Gastrocnemius medialis (tissue), 4 donors: Measurements from ENCODE around the gene PNPT1. TPM values are rescaled to one million over a fixed set of nuclear protein-coding genes. Genes with fewer than 3 reads are reported as not detected.

ENCODE experiments used
- ATAC-seq, 2 donors: fragments of 150-250 bp; one replicate each; pipeline ENCODE4 v1.9.1; 2016
- DNase-seq, 2 donors: peaks; one replicate each; pipeline ENCODE4 v3.0.0-alpha.2; 2019
- H3K27ac ChIP-seq, 4 donors: fragments of 200-600 bp; sonication (generic); 1 replicate in 1 of 4; 2 replicates in 3 of 4; pipeline ENCODE4 v1.5.1; 2016 to 2018; ENCODE audit warnings: mild to moderate bottlenecking in 2 of 4, moderate library complexity in 1 of 4
- H3K27me3 ChIP-seq, 3 donors: fragments of 200-600 bp; sonication (generic) in 2 of 3; 1 replicate in 1 of 3; 2 replicates in 2 of 3; pipeline versions ENCODE4 v1.5.1 to v1.6.0; 2016 to 2019; ENCODE audit warnings: mild to moderate bottlenecking in 1 of 3, moderate library complexity in 1 of 3
- H3K36me3 ChIP-seq, 2 donors: fragments of 200-600 bp; sonication (generic) in 1 of 2; one replicate each; pipeline ENCODE4 v1.5.1; 2017 to 2018
- H3K4me1 ChIP-seq, 2 donors: fragments of 200-600 bp; sonication (generic) in 1 of 2; one replicate each; pipeline ENCODE4 v1.5.1; 2016 to 2017; ENCODE audit warnings: mild to moderate bottlenecking in 2 of 2
- H3K4me3 ChIP-seq, 4 donors: fragments of 200-600 bp; sonication (generic) in 3 of 4; 1 replicate in 1 of 4; 2 replicates in 3 of 4; pipeline ENCODE4 v1.5.1; 2016 to 2019; ENCODE audit warnings: mild to moderate bottlenecking in 2 of 4
- H3K9me3 ChIP-seq, 3 donors: fragments of 200-600 bp; sonication (generic) in 2 of 3; 1 replicate in 1 of 3; 2 replicates in 2 of 3; pipeline ENCODE4 v1.5.1; 2016 to 2019
- POLR2A ChIP-seq, 2 donors: fragments of 450-650 bp; IDR thresholded peaks; one replicate each; pipeline ENCODE4 v1.6.1; 2017; ENCODE audit warnings: antibody characterized with exemption in 2 of 2, mild to moderate bottlenecking in 2 of 2, moderate library complexity in 2 of 2
- in situ Hi-C, 4 donors: fragments of 200-750 bp; cut with MboI; loops; one replicate each; pipeline versions ENCODE4 v1.15.0 to v1.8.0; 2017; ENCODE audit warnings: low sequenced_read_pairs in 4 of 4
- intact Hi-C: fragments of 100-400 bp; cut with DNase I; formaldehyde crosslinking; loops from one replicate; pipeline ENCODE4 v1.15.1; 2023; ENCODE audit warnings: low total_unique reads
- total RNA-seq, 4 donors: library from RNA; depleted of rRNA; stranded (reverse); fragments of >200 nt; gene quantifications; one replicate each; pipeline versions ENCODE4 v1.1.0 to v1.2.3, GENCODE V29; 2016
- TF ChIP-seq, protein P1 (sequence below), 5 experiments: fragments of 450-650 bp in 3 of 5; fragments of 200-600 bp in 2 of 5; sonication (generic) in 2 of 5; IDR thresholded peaks in 4 of 5; conservative IDR thresholded peaks in 1 of 5; 1 replicate in 4 of 5; 2 replicates in 1 of 5; pipeline ENCODE4 v1.5.1; 2016 to 2019; ENCODE audit warnings: antibody characterized with exemption in 5 of 5, mild to moderate bottlenecking in 3 of 5, moderate library complexity in 3 of 5

Gene PNPT1
- total RNA-seq, 4 donors from 2014 or later = 14.1 to 26.0 (median 20.5) TPM

DNA sequence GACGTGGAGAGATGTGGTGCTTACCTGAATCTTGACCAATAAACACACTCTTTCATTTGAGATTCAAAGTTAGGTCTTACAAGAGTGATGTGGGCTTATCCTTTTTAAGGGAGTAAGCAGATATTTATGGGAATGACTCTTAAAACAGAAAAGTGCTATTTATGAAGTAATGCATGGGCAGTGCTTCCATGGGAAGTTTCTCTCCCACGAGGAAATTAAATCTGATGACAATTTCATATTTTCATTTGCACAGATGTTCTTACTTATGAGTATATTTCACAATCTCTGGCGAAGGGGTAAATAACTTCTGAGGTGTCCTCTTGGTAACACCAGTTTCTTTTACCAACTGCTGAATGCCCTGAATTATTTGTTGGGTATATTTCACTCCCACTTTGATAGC is 21.0 kb downstream of the PNPT1 start:
- Histone ChIP-seq H3K27me3 (no peaks in the 10 kb centered on the region), H3K4me1 (no peaks in the 10 kb centered on the region), H3K9me3 (no peaks in the 10 kb centered on the region), H3K36me3 (peaks cover 0 to 57% of the 10 kb centered on the region in 2 donors), H3K27ac (no peak overlapping the region), H3K4me3 (no peak overlapping the region)
- in situ Hi-C loops (no loop called here), intact Hi-C loops (no loop called here)
- DNase-seq = no peak
- TF ChIP-seq, protein P1, sequence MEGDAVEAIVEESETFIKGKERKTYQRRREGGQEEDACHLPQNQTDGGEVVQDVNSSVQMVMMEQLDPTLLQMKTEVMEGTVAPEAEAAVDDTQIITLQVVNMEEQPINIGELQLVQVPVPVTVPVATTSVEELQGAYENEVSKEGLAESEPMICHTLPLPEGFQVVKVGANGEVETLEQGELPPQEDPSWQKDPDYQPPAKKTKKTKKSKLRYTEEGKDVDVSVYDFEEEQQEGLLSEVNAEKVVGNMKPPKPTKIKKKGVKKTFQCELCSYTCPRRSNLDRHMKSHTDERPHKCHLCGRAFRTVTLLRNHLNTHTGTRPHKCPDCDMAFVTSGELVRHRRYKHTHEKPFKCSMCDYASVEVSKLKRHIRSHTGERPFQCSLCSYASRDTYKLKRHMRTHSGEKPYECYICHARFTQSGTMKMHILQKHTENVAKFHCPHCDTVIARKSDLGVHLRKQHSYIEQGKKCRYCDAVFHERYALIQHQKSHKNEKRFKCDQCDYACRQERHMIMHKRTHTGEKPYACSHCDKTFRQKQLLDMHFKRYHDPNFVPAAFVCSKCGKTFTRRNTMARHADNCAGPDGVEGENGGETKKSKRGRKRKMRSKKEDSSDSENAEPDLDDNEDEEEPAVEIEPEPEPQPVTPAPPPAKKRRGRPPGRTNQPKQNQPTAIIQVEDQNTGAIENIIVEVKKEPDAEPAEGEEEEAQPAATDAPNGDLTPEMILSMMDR (IDR thresholded peaks at IDR 0.05 in 4 of 5, conservative IDR thresholded peaks at IDR 0.05 in 1 of 5) = no peak
- TF ChIP-seq POLR2A (IDR thresholded peaks at IDR 0.05) = no peak
- peak; percentile 44 to 63 for ATAC-seq

DNA sequence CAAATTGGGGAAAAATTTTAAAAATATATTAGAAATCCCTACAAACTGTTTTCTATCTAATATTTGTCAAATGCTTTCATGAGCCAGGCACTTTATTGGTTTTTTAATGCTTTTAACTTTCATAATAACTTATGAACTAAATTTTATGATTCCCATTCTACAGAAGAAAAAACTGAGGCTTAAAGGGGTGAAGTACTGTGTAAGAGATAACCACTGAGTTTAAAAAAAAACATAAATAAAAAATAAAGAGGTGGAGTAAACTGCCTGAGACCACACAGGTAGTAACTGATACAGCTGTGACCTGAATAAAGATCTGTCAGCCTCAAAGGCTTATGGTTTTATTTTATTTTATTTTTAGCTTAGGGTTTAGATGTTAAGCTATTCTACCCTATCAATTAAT is 24.7 kb downstream of the PNPT1 start:
- Histone ChIP-seq H3K9me3 (no peaks in the 10 kb centered on the region), H3K36me3 (peaks cover 0 to 72% of the 10 kb centered on the region in 2 donors), H3K27me3 (no peaks in the 10 kb centered on the region), H3K4me1 (no peaks in the 10 kb centered on the region), H3K4me3 (no peak overlapping the region), H3K27ac (no peak overlapping the region)
- TF ChIP-seq, protein P1 (IDR thresholded peaks at IDR 0.05 in 4 of 5, conservative IDR thresholded peaks at IDR 0.05 in 1 of 5) = no peak
- no peak for TF ChIP-seq POLR2A (IDR thresholded peaks at IDR 0.05)
- in situ Hi-C loops (no loop called here), intact Hi-C loops (no loop called here)
- ATAC-seq = no peak
- no peak for DNase-seq

DNA sequence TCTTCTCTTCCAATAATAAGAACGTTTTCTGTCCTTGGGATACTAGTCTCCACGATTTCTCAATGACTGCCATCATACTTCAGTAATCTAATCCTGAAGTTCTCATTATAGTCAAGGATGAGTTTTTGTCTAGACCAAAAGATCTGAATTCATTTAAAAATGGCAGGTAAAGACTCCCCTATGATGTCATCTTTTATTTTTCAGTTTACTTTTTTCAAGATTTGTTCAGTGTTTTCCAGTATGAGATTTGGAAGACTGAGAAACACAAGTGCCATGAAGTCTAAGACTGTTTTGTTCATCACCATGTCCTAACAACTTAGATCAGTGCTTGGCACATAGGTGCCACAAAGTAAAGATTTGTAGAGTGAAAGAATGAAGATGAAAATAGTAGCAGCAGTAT is 40.4 kb downstream of the PNPT1 start:
- Histone ChIP-seq H3K27me3 (no peaks in the 10 kb centered on the region), H3K9me3 (no peaks in the 10 kb centered on the region), H3K36me3 (peaks cover 0 to 47% of the 10 kb centered on the region in 2 donors), H3K4me1 (no peaks in the 10 kb centered on the region), H3K4me3 (no peak overlapping the region), H3K27ac (no peak overlapping the region)
- DNase-seq (no peak), ATAC-seq (no peak)
- in situ Hi-C loops = no loop called here
- no peak for TF ChIP-seq POLR2A (IDR thresholded peaks at IDR 0.05)
- TF ChIP-seq, protein P1 (IDR thresholded peaks at IDR 0.05 in 4 of 5, conservative IDR thresholded peaks at IDR 0.05 in 1 of 5) = no peak
- intact Hi-C loops = no loop called here

DNA sequence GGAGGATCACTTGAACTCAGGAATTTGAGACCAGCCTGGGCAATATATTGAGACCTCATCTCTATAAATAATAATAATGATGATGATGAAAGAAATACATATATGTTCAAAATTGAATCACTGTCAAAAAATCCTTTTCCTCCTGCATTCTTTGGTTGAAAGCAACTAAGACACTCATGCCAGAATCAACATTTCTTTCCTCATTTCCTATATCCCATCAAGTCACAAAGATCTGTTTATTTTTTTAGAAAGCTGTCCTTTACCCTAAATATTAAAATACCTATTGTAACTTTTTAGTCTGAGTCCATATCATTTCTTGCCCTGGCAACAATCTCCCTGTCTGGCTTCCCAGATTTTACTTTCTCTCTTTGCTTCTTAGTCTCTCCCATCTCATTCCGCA is 44.4 kb downstream of the PNPT1 start:
- Histone ChIP-seq H3K4me3 (no peak overlapping the region), H3K27ac (no peak overlapping the region), H3K9me3 (no peaks in the 10 kb centered on the region), H3K27me3 (no peaks in the 10 kb centered on the region), H3K36me3 (peaks cover 0 to 44% of the 10 kb centered on the region in 2 donors), H3K4me1 (no peaks in the 10 kb centered on the region)
- ATAC-seq (no peak), DNase-seq (no peak)
- TF ChIP-seq, protein P1 (IDR thresholded peaks at IDR 0.05 in 4 of 5, conservative IDR thresholded peaks at IDR 0.05 in 1 of 5) = no peak
- TF ChIP-seq POLR2A (IDR thresholded peaks at IDR 0.05) = no peak
- in situ Hi-C loops = no loop called here
- intact Hi-C loops = no loop called here

DNA sequence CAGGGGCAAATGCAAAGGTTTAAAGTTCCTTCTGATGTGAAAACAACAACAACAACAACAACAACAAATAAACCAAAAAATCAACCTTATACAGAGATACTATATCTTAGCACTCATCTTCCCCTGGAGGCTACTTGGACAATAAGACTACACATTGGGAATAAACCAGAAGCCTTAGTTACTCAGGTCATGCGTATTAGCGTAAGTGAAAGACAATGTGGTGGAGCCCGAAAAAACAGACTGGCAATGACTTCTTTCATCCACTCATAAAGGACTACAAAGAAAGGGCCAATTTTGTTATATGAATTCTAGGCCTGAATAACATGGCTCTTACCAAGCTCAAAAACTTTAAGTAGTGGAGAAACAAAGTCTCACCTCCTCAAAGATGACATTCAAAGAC is 56.8 kb downstream of the PNPT1 start:
- intact Hi-C loops (no loop called here), in situ Hi-C loops (no loop called here)
- DNase-seq (no peak), ATAC-seq (no peak)
- Histone ChIP-seq H3K27me3 (no peaks in the 10 kb centered on the region), H3K36me3 (peaks cover 0 to 68% of the 10 kb centered on the region in 2 donors), H3K4me1 (no peaks in the 10 kb centered on the region), H3K27ac (no peak overlapping the region), H3K4me3 (no peak overlapping the region), H3K9me3 (no peaks in the 10 kb centered on the region)
- TF ChIP-seq POLR2A (IDR thresholded peaks at IDR 0.05) = no peak
- TF ChIP-seq, protein P1 (IDR thresholded peaks at IDR 0.05 in 4 of 5, conservative IDR thresholded peaks at IDR 0.05 in 1 of 5) = no peak
